Measurements from ENCODE around the gene PIK3C2G. TPM values are rescaled to one million over a fixed set of nuclear protein-coding genes. Genes with fewer than 3 reads are reported as not detected.
A peak's percentile ranks its signal among the peaks of the same experiment; 100 is the strongest.

Gene PIK3C2G
- total and polyA plus RNA-seq, 2 of the 13 experiments (the other 11 are each of a cell fraction or from before 2014, with no cell fraction given) = not detected

DNA sequence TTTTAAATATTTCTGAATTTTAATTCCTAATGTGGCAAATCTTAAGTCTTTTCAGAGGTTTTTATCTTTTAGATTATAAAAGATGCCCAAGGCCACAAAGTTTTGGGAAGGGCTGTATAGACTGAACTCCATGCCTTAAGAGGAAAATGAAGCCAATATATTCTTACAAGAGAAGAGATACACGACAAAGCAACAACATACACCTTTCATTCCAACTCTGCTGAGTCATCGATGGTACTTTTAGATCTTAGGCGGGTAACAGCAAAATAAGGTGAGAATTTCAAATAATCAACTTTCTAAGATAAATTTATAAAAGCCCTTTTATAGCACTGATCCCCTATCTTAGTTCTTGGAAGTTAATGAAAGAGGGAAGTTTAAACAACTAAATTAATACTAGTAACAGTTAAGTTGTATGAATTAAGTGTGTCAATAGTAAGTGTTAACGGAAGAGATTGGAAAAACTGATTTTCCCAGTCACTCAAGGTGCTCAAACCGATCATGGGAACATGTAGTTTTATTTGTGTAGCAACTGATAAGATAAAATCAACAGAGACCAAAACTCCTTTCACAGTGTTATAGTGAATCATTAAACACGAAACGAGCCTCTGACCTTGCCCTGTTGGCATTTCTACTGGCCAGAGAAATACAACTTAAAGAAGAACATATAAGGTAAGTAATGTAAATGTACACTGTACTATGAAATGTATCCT, 18.8 kb upstream of the PIK3C2G start (continued):
- TF ChIP-seq, protein P1, sequence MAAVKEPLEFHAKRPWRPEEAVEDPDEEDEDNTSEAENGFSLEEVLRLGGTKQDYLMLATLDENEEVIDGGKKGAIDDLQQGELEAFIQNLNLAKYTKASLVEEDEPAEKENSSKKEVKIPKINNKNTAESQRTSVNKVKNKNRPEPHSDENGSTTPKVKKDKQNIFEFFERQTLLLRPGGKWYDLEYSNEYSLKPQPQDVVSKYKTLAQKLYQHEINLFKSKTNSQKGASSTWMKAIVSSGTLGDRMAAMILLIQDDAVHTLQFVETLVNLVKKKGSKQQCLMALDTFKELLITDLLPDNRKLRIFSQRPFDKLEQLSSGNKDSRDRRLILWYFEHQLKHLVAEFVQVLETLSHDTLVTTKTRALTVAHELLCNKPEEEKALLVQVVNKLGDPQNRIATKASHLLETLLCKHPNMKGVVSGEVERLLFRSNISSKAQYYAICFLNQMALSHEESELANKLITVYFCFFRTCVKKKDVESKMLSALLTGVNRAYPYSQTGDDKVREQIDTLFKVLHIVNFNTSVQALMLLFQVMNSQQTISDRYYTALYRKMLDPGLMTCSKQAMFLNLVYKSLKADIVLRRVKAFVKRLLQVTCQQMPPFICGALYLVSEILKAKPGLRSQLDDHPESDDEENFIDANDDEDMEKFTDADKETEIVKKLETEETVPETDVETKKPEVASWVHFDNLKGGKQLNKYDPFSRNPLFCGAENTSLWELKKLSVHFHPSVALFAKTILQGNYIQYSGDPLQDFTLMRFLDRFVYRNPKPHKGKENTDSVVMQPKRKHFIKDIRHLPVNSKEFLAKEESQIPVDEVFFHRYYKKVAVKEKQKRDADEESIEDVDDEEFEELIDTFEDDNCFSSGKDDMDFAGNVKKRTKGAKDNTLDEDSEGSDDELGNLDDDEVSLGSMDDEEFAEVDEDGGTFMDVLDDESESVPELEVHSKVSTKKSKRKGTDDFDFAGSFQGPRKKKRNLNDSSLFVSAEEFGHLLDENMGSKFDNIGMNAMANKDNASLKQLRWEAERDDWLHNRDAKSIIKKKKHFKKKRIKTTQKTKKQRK (IDR thresholded peaks at IDR 0.05; ENCODE audit: low read length) = no peak
- TF ChIP-seq, protein P2, sequence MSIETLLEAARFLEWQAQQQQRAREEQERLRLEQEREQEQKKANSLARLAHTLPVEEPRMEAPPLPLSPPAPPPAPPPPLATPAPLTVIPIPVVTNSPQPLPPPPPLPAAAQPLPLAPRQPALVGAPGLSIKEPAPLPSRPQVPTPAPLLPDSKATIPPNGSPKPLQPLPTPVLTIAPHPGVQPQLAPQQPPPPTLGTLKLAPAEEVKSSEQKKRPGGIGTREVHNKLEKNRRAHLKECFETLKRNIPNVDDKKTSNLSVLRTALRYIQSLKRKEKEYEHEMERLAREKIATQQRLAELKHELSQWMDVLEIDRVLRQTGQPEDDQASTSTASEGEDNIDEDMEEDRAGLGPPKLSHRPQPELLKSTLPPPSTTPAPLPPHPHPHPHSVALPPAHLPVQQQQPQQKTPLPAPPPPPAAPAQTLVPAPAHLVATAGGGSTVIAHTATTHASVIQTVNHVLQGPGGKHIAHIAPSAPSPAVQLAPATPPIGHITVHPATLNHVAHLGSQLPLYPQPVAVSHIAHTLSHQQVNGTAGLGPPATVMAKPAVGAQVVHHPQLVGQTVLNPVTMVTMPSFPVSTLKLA (IDR thresholded peaks at IDR 0.05) = no peak
- TF ChIP-seq ZNF468 (CRISPR knock-in tag; IDR thresholded peaks at IDR 0.05) (no peak), ZNF556 (CRISPR knock-in tag; IDR thresholded peaks at IDR 0.05; ENCODE audit: borderline replicate concordance) (no peak), MZF1 (CRISPR knock-in tag; IDR thresholded peaks at IDR 0.05; ENCODE audit: borderline replicate concordance) (no peak), ZNF878 (CRISPR knock-in tag; IDR thresholded peaks at IDR 0.05) (no peak), MAFK (conservative IDR thresholded peaks at IDR 0.05 in 1 of 2, IDR thresholded peaks at IDR 0.05 in 1 of 2; ENCODE audit: low read length in 2 of 2) (peak in 1 of 2 experiments; percentile 64; a peak in 1 of 4 replicates), ZNF296 (CRISPR knock-in tag; conservative IDR thresholded peaks at IDR 0.05) (no peak)
- TF ChIP-seq, protein P3, sequence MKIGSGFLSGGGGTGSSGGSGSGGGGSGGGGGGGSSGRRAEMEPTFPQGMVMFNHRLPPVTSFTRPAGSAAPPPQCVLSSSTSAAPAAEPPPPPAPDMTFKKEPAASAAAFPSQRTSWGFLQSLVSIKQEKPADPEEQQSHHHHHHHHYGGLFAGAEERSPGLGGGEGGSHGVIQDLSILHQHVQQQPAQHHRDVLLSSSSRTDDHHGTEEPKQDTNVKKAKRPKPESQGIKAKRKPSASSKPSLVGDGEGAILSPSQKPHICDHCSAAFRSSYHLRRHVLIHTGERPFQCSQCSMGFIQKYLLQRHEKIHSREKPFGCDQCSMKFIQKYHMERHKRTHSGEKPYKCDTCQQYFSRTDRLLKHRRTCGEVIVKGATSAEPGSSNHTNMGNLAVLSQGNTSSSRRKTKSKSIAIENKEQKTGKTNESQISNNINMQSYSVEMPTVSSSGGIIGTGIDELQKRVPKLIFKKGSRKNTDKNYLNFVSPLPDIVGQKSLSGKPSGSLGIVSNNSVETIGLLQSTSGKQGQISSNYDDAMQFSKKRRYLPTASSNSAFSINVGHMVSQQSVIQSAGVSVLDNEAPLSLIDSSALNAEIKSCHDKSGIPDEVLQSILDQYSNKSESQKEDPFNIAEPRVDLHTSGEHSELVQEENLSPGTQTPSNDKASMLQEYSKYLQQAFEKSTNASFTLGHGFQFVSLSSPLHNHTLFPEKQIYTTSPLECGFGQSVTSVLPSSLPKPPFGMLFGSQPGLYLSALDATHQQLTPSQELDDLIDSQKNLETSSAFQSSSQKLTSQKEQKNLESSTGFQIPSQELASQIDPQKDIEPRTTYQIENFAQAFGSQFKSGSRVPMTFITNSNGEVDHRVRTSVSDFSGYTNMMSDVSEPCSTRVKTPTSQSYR (CRISPR knock-in tag; IDR thresholded peaks at IDR 0.05; ENCODE audit: borderline replicate concordance) = no peak
- TF ChIP-seq, protein P4, sequence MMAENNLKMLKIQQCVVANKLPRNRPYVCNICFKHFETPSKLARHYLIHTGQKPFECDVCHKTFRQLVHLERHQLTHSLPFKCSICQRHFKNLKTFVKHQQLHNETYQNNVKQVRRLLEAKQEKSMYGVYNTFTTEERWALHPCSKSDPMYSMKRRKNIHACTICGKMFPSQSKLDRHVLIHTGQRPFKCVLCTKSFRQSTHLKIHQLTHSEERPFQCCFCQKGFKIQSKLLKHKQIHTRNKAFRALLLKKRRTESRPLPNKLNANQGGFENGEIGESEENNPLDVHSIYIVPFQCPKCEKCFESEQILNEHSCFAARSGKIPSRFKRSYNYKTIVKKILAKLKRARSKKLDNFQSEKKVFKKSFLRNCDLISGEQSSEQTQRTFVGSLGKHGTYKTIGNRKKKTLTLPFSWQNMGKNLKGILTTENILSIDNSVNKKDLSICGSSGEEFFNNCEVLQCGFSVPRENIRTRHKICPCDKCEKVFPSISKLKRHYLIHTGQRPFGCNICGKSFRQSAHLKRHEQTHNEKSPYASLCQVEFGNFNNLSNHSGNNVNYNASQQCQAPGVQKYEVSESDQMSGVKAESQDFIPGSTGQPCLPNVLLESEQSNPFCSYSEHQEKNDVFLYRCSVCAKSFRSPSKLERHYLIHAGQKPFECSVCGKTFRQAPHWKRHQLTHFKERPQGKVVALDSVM (CRISPR knock-in tag; IDR thresholded peaks at IDR 0.05) = no peak
- TF ChIP-seq, protein P5, sequence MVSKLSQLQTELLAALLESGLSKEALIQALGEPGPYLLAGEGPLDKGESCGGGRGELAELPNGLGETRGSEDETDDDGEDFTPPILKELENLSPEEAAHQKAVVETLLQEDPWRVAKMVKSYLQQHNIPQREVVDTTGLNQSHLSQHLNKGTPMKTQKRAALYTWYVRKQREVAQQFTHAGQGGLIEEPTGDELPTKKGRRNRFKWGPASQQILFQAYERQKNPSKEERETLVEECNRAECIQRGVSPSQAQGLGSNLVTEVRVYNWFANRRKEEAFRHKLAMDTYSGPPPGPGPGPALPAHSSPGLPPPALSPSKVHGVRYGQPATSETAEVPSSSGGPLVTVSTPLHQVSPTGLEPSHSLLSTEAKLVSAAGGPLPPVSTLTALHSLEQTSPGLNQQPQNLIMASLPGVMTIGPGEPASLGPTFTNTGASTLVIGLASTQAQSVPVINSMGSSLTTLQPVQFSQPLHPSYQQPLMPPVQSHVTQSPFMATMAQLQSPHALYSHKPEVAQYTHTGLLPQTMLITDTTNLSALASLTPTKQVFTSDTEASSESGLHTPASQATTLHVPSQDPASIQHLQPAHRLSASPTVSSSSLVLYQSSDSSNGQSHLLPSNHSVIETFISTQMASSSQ (IDR thresholded peaks at IDR 0.05; ENCODE audit: low read depth) = peak; percentile 93
- TF ChIP-seq, protein P5 (CRISPR knock-in tag; IDR thresholded peaks at IDR 0.05; ENCODE audit: borderline replicate concordance) = peak; percentile 91; the same call in 1 of the 2 replicates
